Amniotic epithelial cell (primary cell): ENCODE data around the gene IGF1R.

Experiments
- DNase-seq: peaks from one replicate; pipeline ENCODE4 v3.0.0-alpha.2; 2010; ENCODE audit warnings: low read depth

The IGF1R gene

GRCh38 chr15:98799461-98800390 lies 151.4 kb downstream of the IGF1R start:
- DNase-seq: peak; percentile 98

DNA sequence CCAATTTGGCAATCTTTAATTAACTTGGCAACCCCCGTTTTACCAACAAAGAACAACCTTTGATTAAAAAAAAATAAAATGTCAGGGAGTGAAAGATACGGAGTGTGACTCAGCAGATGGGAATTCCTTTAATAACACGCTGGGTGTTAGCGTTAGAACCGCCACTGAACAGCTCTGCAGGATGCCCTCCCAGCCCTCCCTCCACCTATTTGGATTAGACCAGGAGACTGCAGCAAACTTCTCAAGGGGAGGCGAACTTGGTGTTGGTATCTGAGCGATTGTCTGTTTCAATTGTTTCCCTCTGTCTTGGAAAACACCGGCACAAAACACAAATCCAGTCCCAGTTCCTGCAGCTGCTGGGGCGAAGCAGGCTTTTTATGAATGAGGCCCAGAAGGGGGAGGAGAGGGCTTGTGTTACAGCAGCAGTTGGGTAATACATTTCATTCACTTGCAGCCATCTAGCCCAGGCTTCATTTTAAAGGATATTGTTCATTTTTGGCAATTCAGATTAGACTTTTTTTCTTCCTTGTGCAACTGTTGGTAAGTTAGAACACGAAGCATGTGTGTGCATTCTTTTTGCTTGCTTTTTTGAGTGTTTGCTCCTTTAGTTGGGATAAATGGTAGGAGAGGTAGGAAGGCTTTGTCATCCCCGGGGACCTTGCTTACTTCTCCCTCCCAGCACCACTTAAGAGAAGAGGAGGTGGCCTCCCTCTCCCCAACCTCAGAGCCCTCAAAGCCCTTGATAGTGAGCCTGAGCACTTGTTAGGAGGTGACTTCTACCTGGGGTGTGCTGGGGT lies 152.3 kb downstream of the IGF1R start:
- peak; percentile 91 for DNase-seq

GRCh38 chr15:98801234-98801561 lies 152.9 kb downstream of the IGF1R start:
- no peak for DNase-seq

DNA sequence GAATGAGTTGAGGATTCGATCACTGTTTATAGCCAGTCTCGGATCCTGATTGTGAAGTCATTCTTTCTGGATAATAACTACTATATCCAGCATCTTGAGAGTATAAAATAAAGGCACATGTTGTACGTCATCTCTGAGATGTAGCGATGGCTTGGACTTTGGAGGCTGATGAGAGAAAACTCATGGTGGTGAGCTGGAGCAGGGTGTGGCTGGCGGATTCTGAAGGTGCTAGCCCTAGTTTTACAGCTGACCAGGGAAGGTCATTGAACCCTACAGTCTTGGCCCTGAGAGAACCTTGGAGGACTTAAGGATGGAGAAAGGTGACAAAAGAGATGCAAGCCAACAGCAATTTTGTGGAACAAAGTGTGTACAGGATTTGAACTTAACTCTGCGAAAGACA lies 153.8 kb downstream of the IGF1R start:
- no peak for DNase-seq

DNA sequence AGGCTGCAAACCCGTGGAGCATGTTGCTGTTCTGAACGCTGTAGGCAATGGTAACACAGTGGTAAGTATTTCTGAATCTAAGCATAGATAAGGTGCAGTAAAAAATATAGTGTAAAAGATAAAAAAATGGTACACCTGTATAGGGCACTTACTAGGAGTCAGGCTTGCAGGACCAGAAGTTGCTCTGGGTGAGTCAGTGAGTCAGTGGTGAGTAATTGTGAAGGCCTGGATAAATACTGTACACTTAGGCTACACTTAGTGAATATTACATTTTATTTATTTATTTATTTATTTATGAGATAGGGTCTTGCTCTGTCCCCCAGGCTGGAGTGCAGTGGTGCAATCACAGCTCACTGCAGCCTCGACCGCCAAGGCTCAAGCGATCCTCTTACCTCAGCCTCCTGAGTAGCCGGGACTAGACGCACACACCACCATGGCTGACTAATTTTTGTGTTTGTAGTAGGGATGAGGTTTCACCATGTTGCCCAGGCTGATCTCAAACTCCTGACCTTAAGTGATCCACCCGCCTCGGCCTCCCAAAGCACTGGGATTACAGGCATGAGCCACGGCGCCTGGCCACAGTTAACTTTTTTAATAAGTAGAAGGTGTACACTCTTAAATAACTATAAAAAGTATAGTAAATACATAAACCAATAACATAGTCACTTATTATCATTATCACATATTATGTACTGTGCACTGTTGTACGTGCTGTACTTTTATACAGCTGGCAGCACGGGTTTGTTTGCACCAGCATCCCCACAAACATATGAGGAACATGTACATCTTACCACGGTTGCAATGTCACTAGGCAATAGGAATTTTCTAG lies 155.1 kb downstream of the IGF1R start:
- DNase-seq: peak; percentile 72

DNA sequence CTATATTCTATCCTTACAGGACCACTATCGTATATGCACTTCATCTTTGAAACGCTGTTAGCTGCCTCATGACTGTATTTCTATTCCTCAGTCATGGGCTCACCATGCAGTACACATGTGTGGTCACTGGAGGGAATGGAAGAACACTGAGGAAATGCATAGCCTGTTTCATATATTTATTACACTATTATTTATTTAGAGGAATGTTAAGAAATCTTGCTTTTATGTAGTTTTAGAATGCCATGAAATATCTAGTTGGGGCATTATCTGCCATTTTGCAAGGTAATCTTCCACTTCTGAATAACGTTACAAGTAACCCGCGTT lies 155.7 kb downstream of the IGF1R start:
- DNase-seq: no peak

DNA sequence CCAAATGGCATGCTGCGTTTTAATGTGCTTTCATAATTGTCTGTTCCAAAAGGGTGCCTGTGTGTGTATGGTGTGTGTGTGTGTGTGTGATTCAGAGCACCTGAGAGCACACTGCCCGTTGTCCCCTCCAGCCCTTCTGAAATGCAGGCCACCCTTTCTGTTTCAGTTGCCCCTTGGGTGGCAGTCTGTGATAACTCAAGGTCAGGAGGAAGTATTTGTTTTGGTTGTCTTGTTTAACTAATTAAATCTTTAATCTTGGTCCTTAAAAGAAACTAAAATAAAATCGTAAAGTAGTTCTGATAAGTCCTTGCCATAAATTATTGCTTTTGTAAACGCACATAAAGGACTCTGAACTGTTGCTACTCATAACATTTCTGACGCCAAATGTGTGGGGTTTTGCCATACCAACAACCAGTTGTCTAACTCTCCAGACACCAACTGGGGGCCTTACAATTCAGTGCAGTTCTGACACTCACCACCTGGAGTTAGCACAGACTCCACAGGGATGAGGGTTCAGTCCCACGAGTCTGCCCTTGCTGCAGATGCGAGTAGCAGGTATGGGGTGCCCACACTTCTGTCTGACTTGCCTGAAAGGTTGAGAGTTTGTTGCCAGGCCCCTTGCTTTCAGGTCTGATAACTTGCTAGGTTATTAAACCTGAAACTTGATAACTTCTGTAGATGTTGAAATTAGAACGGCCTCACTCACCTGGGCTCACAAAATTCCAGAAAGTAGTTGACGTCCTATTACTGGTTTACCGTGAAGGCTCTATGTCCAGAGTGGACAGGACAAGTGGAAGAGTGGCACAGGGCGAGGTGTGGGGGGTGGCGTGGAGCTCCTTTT lies 157.3 kb downstream of the IGF1R start:
- no peak for DNase-seq

DNA sequence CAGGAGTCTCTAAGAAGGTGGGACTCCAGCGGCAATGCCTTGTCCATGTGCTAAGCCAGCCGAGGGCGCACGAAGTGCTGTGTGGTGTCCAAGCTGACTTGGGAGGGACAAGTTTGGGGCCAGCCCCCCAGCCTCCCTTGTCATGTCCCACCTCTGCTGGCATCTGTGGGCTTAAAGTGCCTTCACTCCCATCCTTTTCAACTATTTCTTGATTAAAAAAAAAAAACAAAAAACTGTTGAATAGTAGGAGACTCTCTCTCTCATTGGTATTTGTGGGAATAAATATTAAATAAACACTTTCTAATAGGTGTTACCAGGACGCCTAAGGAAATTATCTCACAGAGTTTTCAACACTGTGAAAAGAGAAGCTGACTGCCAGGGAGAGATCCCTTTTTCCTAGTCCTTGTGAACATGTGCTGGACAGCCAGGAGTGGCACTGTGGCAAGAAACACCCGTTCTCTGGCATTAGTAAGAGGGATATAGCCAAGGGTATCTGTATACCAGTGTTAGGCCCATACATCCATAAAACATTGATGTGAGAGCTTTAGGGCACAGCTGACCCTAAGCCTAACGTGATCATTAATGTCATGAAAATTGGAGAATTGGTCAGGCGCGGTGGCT lies 158.0 kb downstream of the IGF1R start:
- DNase-seq: no peak

- DNase-seq: peak; percentile 93
Observed at GRCh38 chr15:98807262-98807661, 158.9 kb downstream of the IGF1R start.

DNA sequence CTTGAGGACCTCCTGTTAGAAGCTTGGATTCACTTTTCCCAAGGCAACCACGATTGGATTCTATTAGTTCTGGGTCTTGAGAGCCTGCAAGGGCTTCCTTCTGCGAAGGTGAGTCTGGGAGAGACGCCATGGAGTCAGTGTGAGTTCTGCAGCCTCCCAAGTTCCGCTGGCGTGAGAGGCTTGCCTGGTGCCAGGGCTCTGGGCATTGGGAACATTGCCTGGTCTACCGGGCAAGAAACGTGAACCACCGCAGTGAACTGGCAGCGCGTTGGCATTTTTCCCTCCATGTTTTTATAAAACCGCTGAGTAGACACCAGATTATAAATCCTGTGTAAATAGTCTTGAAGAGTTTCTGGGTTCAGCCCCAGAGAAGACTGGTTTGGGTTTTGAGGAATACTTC lies 160.9 kb downstream of the IGF1R start:
- DNase-seq: no peak

DNA sequence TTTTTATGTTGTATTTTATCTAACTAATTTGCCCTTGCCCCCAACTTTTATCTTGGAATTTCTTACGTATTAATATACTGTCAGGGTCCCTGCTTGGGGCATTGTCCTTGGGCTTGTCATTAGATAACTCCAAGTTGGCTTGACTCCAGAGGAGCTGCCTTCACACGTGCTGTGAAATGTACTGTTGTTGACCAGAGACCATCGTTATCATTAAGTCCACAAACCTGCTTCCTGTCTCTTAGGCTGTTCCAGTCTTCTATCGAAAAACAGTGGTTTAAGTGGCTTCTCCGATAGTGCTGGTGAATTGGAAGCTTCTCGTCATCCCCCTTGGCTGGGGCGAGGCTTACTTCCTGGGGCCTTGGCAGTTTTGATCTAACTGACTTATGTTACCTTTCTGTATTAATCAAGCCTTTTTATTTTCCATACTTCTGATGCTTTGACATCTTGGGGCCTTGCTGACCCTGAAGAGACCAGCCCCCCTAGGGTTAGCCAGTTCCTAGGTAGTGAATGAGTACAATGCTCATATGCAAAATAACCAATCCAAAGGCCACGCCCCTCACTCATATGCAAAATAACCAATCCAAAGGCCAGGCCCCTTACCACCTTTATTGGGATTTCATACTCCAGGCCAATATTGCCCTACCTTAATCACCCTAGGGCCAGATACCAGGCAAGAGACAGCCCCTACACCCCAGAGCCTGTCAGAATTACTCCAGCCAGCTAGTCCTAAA lies 164.5 kb downstream of the IGF1R start:
- DNase-seq: no peak

DNA sequence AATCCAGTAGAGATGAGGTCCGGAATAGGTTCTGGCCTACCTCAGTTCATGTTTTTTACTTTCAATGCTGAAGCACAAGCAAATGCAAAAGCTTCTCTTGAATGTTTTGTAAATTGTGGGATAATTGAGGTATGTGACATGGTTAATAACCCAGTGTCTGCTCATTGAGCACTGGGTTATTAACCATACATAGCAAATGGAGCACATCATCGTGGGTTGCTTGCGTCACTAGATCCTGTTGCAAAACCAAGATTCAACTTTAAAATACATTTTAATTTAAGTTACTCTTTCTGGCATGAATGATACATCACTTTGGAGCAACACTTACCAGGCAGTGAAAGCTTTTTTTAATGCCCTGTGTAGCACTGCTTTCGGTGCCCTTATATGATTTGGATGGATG lies 165.6 kb downstream of the IGF1R start:
- peak; percentile 60 for DNase-seq

- DNase-seq: no peak
Observed at GRCh38 chr15:98815207-98815606, 166.9 kb downstream of the IGF1R start.

DNA sequence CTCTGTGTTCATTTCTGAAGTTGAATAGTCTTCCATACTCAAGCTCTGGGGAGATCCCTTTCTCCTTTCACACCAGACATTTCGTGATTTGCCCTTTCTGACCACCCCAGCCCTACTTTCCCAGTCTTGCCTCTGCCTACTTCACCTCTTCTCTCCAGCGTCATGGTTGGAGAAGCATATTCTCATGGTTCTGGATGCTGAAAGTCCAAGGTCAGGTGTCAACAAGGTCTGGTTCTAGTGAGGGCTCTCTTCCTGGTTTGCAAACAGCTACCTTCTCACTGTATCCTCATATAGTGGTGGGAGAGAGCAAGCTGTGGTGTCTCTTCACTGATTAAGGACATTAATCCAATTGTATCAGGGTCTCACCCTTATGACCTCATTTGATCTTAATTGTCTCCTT lies 169.4 kb downstream of the IGF1R start:
- DNase-seq: no peak

GRCh38 chr15:98823012-98823458 lies 174.7 kb downstream of the IGF1R start:
- DNase-seq: peak; percentile 61

DNA sequence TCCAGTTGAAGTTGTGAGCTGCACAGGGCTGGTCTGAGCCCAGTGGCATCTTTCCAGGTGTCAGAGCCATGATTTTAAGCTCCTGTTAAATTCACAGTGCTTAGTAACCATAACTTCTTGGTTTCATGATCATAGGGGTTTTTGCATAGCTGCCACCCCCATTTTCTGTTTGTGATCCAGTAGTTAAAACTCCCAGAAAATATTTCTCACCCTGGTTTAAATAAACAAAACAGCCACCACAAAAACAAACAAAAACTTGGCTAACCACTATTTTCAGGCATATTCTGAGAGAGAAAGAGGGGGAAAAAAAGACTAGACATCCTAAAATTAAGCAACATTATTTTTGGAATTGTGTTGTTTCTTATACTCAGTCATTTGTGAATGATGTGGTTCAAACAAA lies 175.3 kb downstream of the IGF1R start:
- DNase-seq: no peak

DNA sequence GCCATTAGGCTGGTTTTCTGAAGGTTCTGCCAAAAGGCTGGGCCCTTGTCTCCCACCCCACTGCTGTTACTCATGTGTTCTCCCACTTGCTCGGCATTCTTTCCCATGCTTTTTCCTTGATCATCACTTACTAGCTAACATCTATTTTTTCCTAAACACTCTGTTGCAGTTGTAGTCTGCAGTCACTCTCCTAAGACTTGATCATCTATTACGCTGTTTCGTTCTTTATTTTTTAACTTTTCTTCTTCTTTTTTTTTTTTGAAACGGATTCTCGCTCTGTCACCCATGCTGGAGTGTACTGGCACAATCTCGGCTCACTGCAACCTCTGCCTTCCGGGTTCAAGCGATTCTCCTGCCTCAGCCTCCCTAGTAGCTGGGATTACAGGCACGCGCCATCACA lies 176.3 kb downstream of the IGF1R start:
- DNase-seq: no peak

- DNase-seq: no peak
Observed at GRCh38 chr15:98826658-98827057, 178.3 kb downstream of the IGF1R start.

DNA sequence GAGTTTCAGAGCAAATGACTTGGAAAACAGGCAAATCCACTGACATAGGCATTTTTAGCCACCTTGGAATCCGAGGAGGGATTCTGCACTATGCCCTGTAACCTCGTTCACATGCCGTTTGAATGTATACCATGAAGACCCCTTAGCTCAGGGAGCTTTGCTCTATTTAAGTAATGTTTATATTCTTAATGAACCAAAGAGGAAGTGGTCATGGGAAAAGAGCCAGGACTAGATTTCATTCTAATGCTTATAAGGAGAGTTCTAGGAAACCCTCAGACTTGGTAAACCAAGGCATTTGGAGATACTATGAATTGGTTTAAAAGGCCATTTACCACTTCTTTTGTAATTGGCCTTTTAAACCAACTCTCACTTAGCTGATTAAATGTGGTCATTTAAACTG lies 178.9 kb downstream of the IGF1R start:
- DNase-seq: no peak

GRCh38 chr15:98830034-98830634 lies 181.8 kb downstream of the IGF1R start:
- no peak for DNase-seq
